BJ (cell line): ENCODE results near the gene SEL1L3. TPM values are rescaled to one million over a fixed set of nuclear protein-coding genes. Genes with fewer than 3 reads are reported as not detected.

Experiments
- CTCF ChIA-PET: fragments of 350-600 bp; formaldehyde crosslinking; extraction: SDS; loops from one replicate; lab custom pipeline; 2021; ENCODE audit warnings: antibody characterized with exemption, inconsistent platforms; lab: Yijun Ruan, JAX
- POLR2A ChIA-PET: fragments of 300-600 bp; sonication (Branson Sonifier 250); formaldehyde crosslinking; extraction: SDS; loops from one replicate; lab custom pipeline; 2021; ENCODE audit warnings: antibody characterized with exemption; lab: Charles Lee
- DNase-seq: peaks from one replicate; pipeline ENCODE4 v3.0.0-alpha.2; 2011; ENCODE audit warnings: low read depth
- H3K27me3 ChIP-seq: 2 replicates; pipeline ENCODE4 v1.6.0; 2011; ENCODE audit warnings: low read length; ENCODE audit not compliant: control insufficient read depth, insufficient read depth
- H3K36me3 ChIP-seq: 2 replicates; pipeline ENCODE4 v1.5.1; 2011; ENCODE audit warnings: low read length; ENCODE audit not compliant: control insufficient read depth, insufficient read depth
- H3K4me3 ChIP-seq: 2 replicates; pipeline ENCODE4 v1.5.1; 2011; ENCODE audit warnings: low read depth, mild to moderate bottlenecking, control low read depth, low read length
- CTCF ChIP-seq: IDR thresholded peaks from 2 replicates; pipeline ENCODE4 v1.5.1; 2011; ENCODE audit warnings: low read depth, mild to moderate bottlenecking, control low read depth, inconsistent platforms, low read length, moderate library complexity; ENCODE audit not compliant: insufficient read depth
- polyA plus RNA-seq: library from polyadenylated mRNA; depleted of rRNA; stranded (reverse); fragments of >200 nt; gene quantifications from 2 replicates; pipeline ENCODE4 v1.2.3, GENCODE V29; 2011

SEL1L3 gene
- polyA plus RNA-seq, 1 experiment, result 13.0 TPM

- POLR2A ChIA-PET, result no interaction called here
- CTCF ChIA-PET, result no interaction called here
- no peaks in the 10 kb centered on the region for H3K27me3 ChIP-seq
Observed at GRCh38 chr4:25826074-25826752, 36.6 kb downstream of the SEL1L3 start.

GRCh38 chr4:25823632-25824031 is 39.2 kb downstream of the SEL1L3 start:
- H3K27me3 ChIP-seq, result no peaks in the 10 kb centered on the region
- ChIA-PET POLR2A (no interaction called here), CTCF (interaction anchor here (0.7 to 1.1 kb wide), 3 partner anchors 8 to 63 kb away, joined by 3 read pairs; no protein-coding TSS in a partner anchor)
- no peak overlapping the region for H3K4me3 ChIP-seq
- TF ChIP-seq CTCF, result no peak
- no peak for DNase-seq
- H3K36me3 ChIP-seq, result no peaks in the 10 kb centered on the region

More at GRCh38 chr4:25826074-25826752, 36.6 kb downstream of the SEL1L3 start:
- no peak for DNase-seq
- no peak overlapping the region for H3K4me3 ChIP-seq
- no peak for TF ChIP-seq CTCF
- no peaks in the 10 kb centered on the region for H3K36me3 ChIP-seq

DNA sequence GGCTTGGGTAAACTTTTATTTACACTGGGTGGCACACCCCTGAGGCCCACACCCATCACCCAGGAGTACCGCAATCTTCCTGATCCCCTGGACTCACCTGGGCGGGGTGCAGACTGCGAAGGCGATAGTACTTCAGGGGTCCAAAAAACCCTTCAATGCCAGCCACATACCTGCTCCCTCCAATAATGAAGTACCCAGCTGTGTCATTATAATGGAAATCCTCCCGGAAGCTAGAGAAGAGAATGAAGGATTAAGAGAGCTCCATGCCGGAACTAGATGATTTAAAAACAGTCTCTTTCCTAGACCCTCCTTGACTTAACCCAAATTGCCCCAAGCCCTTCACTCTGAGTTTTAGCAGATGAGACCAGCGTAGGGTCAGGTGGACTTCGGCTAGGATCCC is 40.9 kb downstream of the SEL1L3 start:
- TF ChIP-seq CTCF, result no peak
- Histone ChIP-seq H3K36me3 (no peaks in the 10 kb centered on the region), H3K27me3 (no peaks in the 10 kb centered on the region), H3K4me3 (no peak overlapping the region)
- CTCF ChIA-PET, result no interaction called here
- no peak for DNase-seq
- POLR2A ChIA-PET, result no interaction called here

- Histone ChIP-seq H3K4me3 (no peak overlapping the region), H3K36me3 (no peaks in the 10 kb centered on the region), H3K27me3 (no peaks in the 10 kb centered on the region)
- DNase-seq, result no peak
- ChIA-PET CTCF (no interaction called here), POLR2A (no interaction called here)
- no peak for TF ChIP-seq CTCF
Observed at GRCh38 chr4:25821267-25821666, 41.5 kb downstream of the SEL1L3 start.

DNA sequence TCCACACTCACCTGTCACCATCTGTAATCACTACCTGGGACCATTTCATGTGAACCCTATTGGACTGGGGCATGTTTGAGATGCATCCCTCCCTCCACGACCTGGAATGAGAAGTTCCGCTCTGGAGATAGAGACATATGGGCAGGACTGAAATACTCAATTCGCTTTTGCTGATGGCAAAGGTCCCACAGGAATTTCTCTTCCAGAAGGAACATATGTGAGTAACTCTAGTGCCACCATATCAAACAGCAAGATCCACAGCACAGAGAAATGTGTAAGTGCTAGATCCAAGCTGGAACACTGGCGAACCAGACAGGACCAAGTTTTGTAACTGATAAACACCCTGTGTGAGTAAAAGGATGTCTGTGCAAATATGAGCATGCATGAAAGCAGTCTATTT is 43.9 kb downstream of the SEL1L3 start:
- POLR2A ChIA-PET, result no interaction called here
- no peak for DNase-seq
- no peaks in the 10 kb centered on the region for H3K27me3 ChIP-seq
- no peaks in the 10 kb centered on the region for H3K36me3 ChIP-seq
- TF ChIP-seq CTCF, result no peak
- CTCF ChIA-PET, result interaction anchor here (1.5 kb wide), 1 partner anchor 51 kb away, joined by 4 read pairs; no protein-coding TSS in a partner anchor
- H3K4me3 ChIP-seq, result no peak overlapping the region
